HG03460 (cell line): ENCODE data around the gene IGF2BP1.

Source experiments
- ATAC-seq: cut with Tn5 transposase; IDR thresholded peaks from one replicate; pipeline ENCODE4 v1.9.1; 2021; ENCODE audit not compliant: unreplicated experiment

IGF2BP1 gene

DNA sequence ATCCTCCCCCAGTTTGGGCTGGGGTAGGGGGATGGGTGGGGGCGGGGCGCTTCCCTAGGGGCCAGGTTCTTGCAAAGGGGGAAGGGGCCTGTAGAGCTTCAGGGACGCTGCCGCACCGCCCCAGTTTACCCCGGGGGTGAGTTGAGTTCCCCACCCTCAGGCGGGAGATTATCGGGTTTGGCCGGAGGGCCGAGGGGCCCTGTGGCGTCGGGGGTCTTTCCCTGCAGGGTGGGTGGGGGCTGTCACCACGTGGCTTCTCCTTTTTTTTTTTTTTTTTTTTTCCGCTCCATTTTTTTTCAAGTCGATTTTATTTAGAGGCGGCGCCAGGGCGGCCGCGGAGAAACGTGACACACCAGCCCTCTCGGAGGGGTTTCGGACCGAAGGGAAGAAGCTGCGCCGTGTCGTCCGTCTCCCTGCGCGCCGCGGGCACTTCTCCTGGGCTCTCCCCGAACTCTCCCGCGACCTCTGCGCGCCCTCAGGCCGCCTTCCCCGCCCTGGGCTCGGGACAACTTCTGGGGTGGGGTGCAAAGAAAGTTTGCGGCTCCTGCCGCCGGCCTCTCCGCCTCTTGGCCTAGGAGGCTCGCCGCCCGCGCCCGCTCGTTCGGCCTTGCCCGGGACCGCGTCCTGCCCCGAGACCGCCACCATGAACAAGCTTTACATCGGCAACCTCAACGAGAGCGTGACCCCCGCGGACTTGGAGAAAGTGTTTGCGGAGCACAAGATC lies at the start of gene IGF2BP1:
IGF2BP1 (plus strand) TSS at position 283 of the 724 bp plus-strand sequence; CDS start at position 644, 361 bp downstream.
- ATAC-seq = no peak

DNA sequence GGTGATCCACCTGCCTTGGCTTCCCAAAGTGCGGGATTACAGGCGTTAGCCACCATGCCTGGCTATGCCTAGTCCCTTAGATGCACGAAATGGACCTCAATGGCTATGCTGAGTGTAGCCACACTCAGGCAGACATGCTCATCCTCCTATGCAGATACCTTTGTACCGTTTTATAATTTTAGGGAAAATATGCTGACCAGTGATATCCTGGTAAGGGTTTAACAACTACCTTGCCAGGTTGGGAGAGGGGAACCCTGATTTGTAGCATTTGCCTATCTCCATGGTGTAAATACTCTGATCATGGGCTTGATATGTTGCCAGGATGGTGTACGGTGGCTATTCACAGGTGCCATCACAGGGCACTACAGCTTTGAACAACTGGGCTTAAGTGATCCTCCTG lies 45.6 kb upstream of the IGF2BP1 start:
- ATAC-seq = no peak

DNA sequence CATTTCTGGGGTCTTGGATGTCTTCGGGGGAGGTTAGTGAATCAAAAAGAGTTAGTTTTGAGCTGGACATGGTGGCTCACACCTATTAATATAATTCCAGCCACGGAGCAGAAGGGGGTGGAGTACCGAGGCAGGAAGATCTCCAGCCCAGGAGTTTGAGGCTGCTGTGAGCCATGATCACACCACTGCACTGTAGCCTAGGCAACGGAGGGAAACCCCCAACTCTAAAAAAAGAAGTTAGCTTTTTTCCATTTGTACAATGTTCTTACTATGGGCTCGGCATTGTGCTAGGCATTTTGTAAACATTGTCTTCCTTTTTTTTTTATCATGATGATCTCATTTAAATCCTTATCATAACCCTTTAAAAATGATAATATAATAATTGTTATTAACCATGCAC lies 44.3 kb upstream of the IGF2BP1 start:
- no peak for ATAC-seq

DNA sequence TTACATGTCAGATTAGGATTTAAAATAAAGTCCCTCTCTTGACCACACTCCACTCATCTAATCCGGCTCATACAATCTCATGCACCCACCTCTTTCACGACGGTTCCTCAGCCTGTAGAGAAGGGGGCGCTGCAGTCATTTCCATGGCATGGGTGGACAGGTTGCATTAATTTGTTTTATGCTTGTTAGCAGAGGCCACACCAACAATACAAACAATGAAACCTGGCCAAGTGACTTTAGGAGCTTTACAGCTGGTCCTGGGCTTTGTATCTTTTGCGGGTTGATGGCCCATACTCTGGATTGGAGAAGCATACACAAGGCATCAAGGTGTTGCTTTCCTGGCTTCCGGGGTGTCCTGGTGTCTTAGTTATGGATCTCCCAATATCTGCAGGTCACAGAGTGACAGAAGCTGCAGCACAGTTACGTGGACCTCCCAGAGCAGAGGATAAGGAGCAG lies 42.9 kb upstream of the IGF2BP1 start:
- no peak for ATAC-seq

DNA sequence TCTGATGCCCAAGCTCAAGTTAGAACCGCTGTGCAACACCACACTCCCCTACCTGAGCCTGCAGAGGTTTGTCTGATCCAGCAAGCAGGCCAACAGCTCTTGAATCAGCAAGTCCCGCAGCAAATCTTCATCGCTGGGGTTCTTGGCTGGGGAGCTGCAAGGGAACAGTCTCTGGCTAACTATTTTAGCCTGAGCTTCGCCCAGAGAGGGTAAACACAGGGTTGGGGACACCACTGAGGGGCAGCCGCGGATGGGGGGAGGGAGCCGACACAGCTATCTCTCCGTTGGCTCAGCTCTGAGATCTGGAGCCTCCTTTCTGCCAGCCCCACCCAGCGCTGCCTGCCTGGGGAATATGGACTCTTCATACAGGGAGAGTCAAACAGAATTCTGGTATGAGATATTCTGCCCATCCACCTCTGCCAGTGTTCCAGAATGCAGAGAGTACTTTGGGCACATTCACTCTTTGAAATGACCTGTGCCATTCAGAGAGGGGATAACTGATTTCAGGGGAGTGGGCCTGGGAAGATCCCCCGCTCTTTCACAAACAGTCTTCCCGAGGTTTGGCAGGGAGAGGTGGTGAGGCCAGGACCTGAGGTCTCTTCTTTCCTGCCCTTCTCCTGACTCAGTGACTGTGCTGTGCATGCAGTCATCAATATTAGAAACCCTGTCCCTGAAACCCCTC lies 36.2 kb upstream of the IGF2BP1 start:
- no peak for ATAC-seq

DNA sequence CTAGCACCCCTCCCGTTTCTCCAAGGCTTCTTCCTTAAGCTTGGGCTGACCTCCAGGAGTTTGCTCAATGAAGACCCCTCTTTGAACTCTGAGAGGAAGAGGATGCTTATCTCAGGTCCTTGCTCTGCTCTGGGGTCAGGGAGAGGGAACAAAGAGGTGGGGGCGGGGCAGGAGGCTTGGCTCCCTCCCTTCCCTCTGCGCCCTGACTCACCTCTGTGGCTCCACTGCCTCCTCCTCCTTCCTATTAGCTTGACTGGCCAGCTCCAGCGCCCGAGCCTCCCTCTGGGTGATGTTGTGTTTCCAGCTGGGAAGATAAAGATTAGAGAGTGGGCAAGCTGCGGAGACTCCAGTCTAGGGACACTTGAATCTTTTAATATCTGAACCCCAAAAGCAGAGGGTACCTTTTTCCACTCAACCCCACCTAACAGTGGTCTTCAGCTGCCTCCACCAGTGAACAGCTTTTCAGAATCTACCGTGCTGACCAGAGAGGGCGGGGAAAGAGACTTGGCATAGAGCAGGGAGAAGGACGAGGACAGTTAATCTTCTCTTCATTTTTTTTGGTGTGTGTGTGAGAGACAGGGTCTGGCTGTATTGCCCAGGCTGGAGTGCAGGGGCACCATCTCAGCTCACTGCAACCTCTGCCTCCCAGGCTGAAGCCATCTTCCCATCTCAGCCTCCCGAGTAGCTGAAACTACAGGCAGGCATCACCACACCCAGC lies 35.5 kb upstream of the IGF2BP1 start:
- ATAC-seq = no peak

DNA sequence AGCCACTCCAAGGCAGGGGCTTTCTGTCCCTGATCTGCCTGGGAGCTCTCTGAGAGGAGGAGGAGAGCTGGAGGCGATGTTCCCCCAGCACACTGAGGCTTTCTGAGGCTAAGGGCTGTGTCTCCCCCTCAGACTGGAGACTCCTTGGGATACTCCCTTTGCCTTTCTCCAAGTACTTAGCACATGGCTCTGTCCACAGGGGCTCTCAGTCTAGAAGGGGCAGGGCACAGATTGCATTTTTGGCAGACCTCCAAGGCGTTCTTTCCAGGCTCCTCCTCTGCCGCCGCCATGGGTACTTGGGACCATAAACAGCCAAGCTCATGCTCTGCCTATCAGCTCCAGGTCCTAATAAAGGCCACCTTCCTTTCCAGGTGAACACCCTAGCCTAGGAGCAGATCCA lies 27.0 kb upstream of the IGF2BP1 start:
- ATAC-seq = no peak

DNA sequence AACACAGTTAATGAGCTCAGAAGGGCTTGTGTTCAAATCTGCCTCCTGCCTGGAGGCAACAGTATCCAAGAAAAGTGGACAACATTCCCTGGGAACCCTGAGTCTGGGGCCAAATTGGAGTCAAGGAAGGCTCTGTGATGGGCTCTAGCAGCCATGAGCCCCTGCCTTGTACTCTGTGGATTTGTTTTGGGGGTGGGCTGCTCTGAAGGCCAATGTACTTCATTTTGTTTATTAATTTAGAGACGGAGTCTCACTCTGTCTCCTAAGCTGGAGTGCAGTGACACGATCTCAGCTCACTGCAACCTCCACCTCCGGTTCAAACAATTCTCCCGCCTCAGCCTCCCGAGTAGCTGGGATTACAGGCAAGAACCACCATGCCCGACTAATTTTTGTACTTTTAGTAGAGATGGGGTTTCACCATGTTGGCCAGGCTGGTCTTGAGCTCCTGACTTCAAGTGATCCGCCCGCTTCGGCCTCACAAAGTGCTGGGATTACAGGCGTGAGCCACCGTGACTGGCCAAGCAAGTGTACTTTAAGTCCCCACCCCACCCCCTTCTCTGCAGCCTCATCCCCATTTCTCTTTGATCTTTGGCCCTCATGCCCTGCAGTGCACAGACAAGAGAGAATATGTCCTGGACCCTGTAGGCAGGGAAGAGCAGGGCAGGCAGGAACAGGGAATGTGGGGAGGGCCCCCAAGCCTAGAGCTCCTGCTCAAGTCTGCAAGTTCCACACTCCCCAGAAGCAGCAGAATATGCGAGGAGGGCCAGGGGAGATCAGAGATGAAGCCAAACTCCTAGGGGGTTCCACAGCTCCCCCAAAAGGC lies 26.1 kb upstream of the IGF2BP1 start:
- ATAC-seq = no peak

DNA sequence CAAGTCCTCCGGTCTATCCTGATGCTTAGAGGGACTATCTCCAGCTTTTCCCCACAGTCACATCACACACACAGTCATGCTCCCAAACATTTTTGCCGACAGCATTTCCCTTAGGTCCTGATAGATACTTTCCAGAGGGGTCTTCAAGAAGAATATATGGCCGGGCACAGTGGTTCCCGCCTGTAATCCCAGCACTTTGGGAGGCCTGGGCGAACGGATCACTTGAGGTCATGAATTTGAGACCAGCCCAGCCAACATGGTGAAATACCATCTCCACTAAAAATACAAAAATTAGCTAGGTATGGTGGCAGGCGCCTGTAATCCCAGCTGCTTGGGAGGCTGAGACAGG lies 24.5 kb upstream of the IGF2BP1 start:
- no peak for ATAC-seq

DNA sequence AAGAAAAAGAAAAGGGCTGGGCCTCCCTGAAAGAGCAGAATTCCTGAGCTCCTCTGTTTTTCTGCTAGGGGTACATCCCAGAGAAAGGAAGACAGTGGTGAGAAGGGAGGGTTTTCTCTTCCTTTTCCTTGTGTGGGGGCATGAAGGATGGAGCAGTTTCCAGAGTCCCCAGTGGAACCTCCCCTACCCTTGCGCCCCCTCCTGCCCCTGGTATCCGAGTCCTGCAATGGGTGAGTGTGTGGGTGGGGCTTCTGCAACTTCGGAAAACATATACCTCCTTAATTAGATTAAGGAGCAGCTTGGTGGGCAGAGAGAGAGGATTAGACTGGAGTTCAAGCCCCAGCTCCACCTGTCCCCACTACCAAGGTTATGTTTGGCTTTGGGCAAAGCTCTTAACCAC lies 23.4 kb upstream of the IGF2BP1 start:
- no peak for ATAC-seq

DNA sequence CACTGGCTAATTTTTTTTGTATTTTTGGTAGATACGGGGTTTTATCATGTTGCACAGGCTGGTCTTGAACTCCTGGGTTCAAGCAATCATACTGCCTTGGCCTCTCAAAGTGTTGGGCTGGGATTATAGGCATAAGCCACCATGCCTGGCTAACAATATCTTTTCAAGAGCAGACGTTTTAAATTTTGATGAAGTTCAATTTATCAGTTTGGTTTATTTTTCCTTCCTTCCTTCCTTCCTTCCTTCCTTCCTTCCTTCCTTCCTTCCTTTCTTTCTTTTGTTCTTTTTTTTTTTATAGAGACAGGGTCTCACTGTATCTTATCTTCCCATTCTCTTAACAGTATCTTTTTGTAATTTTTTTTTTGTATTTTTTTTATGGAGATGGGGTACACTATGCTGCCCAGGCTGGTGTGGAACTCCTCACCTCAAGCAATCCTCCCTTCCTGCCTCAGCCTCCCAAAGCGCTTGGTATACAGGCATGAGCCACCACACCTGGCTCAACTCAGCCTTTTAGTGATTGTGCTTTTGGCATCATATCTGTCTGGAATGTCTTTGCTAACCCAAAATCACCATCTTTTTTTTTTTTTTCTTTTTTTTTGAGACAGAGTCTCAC lies 15.2 kb upstream of the IGF2BP1 start:
- ATAC-seq = no peak

DNA sequence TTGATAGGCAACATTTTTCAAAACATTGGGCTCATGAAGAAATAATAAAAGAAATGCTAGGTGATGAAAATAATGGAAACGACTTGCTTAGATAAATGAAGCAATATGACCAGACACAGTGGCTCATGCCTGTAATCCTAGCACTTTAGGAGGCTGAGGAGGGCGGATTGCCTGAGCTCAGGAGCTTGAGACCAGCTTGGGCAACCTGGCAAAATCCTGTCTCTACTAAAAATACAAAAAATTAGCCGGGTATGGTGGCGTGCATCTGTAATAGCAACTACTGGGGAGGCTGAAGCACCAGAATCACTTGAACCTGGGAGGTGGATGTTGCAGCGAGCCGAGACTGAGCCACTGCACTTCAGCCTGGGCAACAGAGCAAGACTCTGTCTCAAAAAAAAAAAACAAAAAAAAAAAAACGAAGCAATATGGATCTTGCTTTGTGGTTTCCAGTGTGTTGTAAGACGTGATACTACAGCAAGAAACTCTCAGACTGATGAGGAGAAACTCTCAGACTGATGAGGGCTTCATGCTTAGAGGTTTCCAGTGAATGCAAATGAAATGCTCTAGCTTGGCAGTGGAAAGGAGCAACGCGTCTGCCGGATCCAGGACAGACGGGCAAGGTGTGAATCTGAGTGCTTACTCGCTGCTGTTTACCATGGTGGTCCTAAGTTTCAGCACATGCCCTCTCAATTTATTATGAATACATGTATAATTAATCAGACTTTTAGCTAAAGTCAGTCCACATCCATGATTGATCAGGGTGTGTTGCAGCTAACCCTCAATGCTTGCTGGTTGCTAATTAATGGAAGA lies 11.5 kb upstream of the IGF2BP1 start:
- no peak for ATAC-seq

DNA sequence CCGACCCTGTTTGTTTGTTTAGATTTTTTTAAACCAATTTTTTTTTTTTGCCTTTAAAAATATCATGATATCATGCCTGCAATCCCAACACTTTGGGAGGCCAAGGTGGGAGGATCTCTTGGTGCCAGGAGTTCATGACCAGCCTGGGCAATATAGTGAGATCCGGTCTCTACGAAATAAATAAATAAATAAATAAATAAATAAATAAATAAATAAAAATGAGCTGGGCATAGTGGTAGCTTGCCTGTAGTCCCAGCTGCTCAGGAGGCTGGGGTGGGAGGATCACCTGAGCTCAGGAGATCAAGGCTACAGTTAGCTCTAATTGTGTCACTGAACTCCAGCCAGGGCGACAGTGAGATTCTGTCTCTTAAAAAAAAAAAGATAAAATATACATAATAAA lies 8.1 kb upstream of the IGF2BP1 start:
- ATAC-seq = no peak

DNA sequence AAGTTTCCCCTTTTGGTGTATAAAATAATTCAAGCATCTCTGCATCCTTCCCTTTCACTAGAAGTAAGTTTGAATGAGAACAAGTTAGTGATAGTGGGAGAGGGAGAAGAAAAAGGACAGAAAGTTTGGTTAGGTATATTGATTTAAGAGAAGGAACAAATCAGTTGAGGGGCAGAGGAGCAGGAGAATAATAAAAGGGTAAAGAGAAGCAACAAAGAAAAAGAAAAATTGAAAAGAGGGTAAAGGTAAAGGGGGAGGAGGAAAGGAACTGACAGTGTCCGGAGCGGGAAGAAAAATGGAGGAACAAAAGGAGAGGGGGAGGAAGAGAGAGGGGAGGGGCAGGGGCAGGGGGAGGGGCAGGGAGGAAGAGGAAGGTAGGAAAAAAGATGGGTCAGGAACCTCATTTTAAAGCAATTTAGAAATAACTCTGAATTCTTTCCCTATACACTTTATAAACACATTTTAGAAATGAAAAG lies 6.3 kb upstream of the IGF2BP1 start:
- ATAC-seq = no peak

DNA sequence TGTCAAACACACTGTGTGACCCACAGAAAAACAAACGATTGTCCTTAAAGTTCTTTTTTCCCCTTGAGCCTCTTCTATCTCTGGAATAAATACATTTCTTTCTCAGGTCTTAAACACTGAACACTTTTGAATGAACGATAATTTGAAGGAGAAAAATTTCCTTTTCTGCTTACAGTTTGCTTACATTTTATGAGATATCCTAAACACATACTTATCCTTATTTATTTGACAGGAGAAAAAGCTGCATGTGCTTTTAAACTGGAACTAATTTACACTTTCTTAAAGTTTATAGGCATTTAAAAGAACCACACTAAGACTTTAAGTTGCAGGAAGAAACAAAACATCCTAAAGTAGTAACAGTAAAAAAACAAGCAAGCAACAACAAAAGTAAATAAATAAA lies 4.7 kb upstream of the IGF2BP1 start:
- no peak for ATAC-seq

DNA sequence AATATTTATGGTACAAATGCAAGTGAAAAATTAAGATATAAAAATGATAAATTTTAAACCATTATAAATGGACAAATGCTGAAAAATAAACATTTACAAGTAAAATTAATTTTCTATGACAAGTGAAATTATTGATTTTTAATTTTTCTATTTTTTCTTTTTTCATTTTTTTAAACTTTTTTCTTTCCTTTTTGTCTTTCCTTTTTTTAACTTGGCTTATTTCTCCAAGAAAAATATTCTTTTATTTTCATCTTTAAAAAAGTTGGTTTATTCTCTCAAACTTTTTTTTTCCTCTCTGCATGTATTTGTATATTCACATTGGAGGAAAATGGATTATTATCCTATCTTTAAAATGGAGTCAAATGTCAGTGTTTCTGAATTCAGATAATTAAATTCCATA lies 3.9 kb upstream of the IGF2BP1 start:
- ATAC-seq = no peak

DNA sequence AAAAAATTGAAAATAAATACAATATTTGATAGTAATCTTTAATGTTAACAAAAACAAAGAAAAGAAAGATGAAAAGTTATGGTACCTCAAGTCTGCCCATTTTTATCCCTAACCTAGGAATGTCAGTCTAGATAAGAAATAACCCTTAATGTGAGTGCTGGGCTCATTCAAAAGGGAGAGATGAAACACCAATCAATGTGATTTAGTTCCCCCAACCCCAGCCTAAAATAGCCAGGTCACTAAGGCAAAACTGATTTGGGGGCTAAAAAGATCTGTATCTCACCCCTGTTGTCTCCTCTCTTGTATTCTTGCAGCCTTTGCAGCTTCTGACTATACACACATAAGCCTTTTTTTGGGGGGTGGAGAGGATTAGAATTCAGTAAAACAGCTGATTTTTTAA lies 3.2 kb upstream of the IGF2BP1 start:
- ATAC-seq = no peak

DNA sequence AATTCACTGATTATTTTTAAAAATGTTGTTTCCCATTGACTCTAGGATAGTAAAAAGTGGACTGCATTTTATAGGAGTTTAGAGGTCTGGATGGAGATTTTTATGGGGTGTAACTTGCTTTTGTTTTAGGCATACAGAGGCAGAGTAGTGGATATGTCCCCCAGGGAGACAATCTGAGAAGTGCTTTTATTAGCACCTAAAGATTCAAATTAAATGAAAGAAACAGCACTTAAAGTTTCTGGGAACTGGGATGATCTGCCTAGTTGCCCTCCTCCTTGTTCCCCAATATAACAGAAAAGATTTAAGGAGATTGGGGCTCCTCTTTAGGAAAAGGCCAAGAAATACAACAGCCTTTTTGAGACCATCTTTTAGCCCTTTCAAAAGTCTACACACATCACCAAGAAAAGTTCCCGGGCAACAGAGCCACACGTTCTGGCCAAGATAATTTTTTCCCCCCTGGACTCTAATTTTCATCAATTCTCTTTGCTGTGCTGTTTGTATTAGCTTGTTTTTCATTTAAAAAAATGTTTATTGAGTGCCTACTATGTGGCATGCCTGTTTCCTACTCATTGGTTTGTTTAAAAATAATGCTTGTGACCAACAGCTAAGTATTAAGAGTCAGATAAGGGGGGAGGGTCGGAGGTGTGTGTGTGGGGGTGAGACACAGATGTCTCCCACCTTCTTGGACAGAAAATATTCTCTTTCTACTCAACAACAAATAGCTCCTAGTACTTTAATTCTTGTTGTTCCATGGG lies 2.5 kb upstream of the IGF2BP1 start:
- no peak for ATAC-seq

DNA sequence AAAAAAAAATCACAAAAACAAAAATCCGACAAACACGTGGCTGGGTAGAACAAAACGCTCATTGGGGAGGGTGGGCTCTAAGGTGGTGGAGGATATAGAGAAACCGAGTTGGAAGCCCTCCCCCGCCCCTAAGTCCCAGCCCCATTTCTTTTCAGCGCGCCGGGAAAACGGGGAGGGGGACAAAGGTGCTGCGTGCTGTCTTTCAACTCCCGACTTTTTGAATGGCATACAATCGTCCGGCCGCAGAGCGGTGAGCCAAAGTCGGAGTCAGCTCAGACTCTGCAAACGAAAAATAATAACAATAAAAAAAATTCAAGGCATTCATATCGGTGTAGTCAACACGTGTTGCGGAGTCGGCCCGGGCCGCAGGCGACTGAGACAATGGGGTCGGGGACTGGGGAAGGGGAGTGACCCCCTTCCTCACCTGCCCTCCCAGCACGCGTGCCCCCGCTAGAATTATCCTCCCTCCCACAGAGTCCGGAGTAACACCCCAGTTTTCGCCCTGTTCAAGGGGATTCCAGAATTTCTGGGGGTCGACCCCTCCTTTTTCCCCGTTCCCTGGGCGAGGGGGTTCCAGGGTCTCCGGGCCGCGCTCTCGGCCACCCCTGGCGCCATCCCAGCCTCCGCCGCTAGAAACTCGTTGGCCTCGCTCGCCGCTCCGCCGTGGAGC lies 1.7 kb upstream of the IGF2BP1 start:
- ATAC-seq = no peak
